HFFc6 (cell line): ENCODE results near the gene IQCK. TPM values are rescaled to one million over a fixed set of nuclear protein-coding genes. Genes with fewer than 3 reads are reported as not detected.

Source experiments
- DNase-seq: peaks from one replicate; pipeline ENCODE4 v3.0.0-alpha.2; 2018
- H3K27ac Mint-ChIP-seq: 2 replicates; pipeline ENCODE4 v1.8.0; 2020; ENCODE audit warnings: mild to moderate bottlenecking, mixed read lengths
- H3K27me3 Mint-ChIP-seq: 2 replicates; pipeline ENCODE4 v1.8.0; 2021; ENCODE audit warnings: mild to moderate bottlenecking, moderate library complexity, mixed read lengths; ENCODE audit not compliant: insufficient read depth
- H3K36me3 Mint-ChIP-seq: 2 replicates; pipeline ENCODE4 v1.8.0; 2021; ENCODE audit warnings: low read depth, mixed read lengths
- H3K4me1 Mint-ChIP-seq: 2 replicates; pipeline ENCODE4 v1.8.0; 2020; ENCODE audit warnings: low read depth, mixed read lengths
- H3K4me3 Mint-ChIP-seq: 2 replicates; pipeline ENCODE4 v1.8.0; 2020; ENCODE audit warnings: mild to moderate bottlenecking, moderate library complexity, mixed read lengths
- H3K9me3 Mint-ChIP-seq: 2 replicates; pipeline ENCODE4 v1.8.0; 2020; ENCODE audit warnings: mild to moderate bottlenecking, mixed read lengths
- CTCF ChIP-seq: fragments of 200-600 bp; sonication (generic); IDR thresholded peaks from 2 replicates; pipeline ENCODE4 v1.5.0; 2021; ENCODE audit warnings: antibody characterized with exemption, mild to moderate bottlenecking
- total RNA-seq, 6 experiments: library from RNA; stranded (reverse); fragmentation: NEBNext Ultra II Directional; extraction: Animal tissue kit (Norgen Biotek cat#: 25700); gene quantifications; 2 replicates in 1 of 6; 3 replicates in 5 of 6; pipeline ENCODE4 v1.2.3, GENCODE V29; 2021

IQCK gene
- total RNA-seq, 6 experiments from 2014 or later = 2.2 to 5.0 (median 2.8) TPM

GRCh38 chr16:19898924-19899604 is 181.0 kb downstream of the IQCK start:
- Mint-ChIP-seq H3K27ac (no peak overlapping the region), H3K27me3 (peaks cover 10% of the 10 kb centered on the region), H3K4me1 (no peaks in the 10 kb centered on the region), H3K36me3 (no peaks in the 10 kb centered on the region), H3K9me3 (no peaks in the 10 kb centered on the region), H3K4me3 (no peak overlapping the region)
- DNase-seq = peak; percentile 34
- peak; percentile 84 for TF ChIP-seq CTCF

DNA sequence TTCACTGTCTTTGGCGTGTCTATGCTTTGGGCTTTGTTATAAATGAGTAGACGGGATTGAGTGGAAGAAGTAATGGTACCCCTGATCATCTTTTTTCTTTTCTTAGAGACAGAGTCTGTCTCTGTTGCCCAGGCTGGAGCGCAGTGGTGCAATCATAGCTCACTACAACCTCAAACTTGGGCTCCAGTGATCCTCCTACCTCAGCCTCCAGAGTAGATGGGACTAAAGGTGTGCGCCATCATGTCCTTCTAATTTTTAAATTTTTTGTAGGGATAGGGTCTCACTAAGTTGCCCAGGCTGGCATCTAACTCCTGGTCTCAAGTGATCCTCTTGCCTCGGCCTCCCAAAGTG is 181.5 kb downstream of the IQCK start:
- DNase-seq = no peak
- Mint-ChIP-seq H3K4me1 (no peaks in the 10 kb centered on the region), H3K27me3 (peaks cover 11% of the 10 kb centered on the region), H3K9me3 (no peaks in the 10 kb centered on the region), H3K4me3 (no peak overlapping the region), H3K36me3 (no peaks in the 10 kb centered on the region), H3K27ac (no peak overlapping the region)
- TF ChIP-seq CTCF = peak; percentile 42

DNA sequence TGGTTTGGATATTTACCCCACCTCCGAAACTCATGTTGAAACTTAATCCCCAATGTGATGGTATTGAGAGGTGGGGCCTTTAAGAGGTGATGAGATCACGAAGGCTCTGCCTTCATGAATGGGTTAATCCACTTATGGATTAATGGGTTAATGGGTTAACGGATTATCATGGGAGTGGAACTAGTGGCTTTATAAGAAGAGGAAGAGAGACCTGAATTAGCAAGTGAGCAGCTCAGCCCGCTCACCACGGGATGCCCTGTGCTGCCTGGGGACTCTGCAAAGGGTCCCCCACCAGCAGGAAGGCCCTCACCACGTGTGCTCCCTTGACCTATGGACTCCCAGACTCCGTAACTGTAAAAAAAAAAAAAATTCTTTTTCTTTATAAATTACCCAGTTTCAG is 183.1 kb downstream of the IQCK start:
- no peak for TF ChIP-seq CTCF
- H3K27ac Mint-ChIP-seq = no peak overlapping the region
- no peak overlapping the region for H3K4me3 Mint-ChIP-seq
- peaks cover 12% of the 10 kb centered on the region for H3K27me3 Mint-ChIP-seq
- H3K4me1 Mint-ChIP-seq = no peaks in the 10 kb centered on the region
- no peak for DNase-seq
- H3K36me3 Mint-ChIP-seq = no peaks in the 10 kb centered on the region
- H3K9me3 Mint-ChIP-seq = no peaks in the 10 kb centered on the region

DNA sequence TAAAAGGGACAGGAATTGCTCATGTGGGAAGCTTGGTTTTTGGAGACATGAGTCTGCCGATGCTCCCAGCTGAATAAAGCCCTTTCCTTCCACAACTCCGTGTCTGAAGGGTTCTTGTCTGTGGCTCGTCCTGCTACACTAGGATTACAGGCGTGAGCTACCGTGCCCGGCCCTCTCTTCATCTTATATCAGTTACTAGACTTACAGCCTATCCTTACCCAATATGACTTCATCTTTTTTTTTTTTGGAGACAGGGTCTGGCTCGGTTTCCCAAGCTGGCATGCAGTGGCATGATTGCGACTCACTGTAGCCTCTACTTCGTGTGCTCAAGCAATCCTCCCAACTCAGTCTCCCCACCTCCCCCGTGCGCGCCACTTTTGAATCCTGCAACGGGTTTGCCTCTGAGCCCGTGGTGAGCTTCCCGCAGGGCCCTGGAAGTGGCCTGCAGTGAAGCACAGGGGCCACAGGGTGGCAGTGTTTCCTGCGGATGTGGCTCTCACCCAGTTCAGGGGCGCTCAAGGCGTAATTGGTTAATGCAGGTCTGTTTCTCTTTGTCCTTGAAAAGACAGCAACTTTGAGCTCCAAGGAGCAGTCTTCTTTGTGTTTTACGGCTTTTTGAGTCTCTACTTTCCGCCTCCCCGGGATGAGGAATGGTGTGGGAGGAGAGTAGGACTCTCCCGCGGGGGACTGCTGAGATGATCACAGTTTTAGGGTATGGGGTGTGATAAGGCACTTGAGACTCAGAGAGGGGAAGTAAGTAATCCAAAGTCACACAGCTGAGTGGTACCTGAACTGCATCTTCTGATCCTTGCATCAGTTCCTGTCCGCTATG is 189.3 kb downstream of the IQCK start:
- no peak overlapping the region for H3K27ac Mint-ChIP-seq
- DNase-seq = peak; percentile 60
- TF ChIP-seq CTCF = peak; percentile 97
- H3K4me1 Mint-ChIP-seq = peaks cover 12% of the 10 kb centered on the region
- H3K27me3 Mint-ChIP-seq = peaks cover 9% of the 10 kb centered on the region; the same call in 1 of the 2 replicates
- H3K36me3 Mint-ChIP-seq = no peaks in the 10 kb centered on the region
- H3K9me3 Mint-ChIP-seq = no peaks in the 10 kb centered on the region
- H3K4me3 Mint-ChIP-seq = no peak overlapping the region; the same call in 1 of the 2 replicates

Other genes with a start within 250 kb of the IQCK start
- gene GDE1, start 196.2 kb upstream of the IQCK start, total RNA-seq = 10 to 100 TPM; 61.4 to 91.1 (median 77.1) TPM
- gene CCP110, start 194.3 kb upstream of the IQCK start, total RNA-seq = 10 to 100 TPM; 12.7 to 18.2 (median 16.5) TPM
- gene VPS35L, start 162.6 kb upstream of the IQCK start, total RNA-seq = 10 to 100 TPM; 65.6 to 81.9 (median 76.8) TPM
- gene KNOP1, start within 50 bp of the IQCK start, total RNA-seq = 10 to 100 TPM; 11.0 to 16.3 (median 13.9) TPM
- under 1 TPM; 0.14 to 0.48 (median 0.29) TPM for gene GPRC5B, start 166.6 kb downstream of the IQCK start, total RNA-seq